Panc1 (cell line): ENCODE data around the gene ROGDI.

ENCODE experiments used
- POLR2AphosphoS5 ChIP-seq: IDR thresholded peaks from 2 replicates; pipeline ENCODE4 v1.6.1; 2012; ENCODE audit warnings: mild to moderate bottlenecking, low read depth, low read length, moderate library complexity
- REST ChIP-seq, 2 experiments: IDR thresholded peaks; 2 replicates each; pipeline ENCODE4 v1.6.1; 2011 to 2012; ENCODE audit warnings: low read depth in 2 of 2, control low read depth in 1 of 2, low read length in 1 of 2, mild to moderate bottlenecking in 1 of 2, moderate library complexity in 1 of 2; ENCODE audit not compliant: insufficient read depth in 1 of 2
- TF ChIP-seq, protein P1 (sequence below): fragments of 450-650 bp; IDR thresholded peaks from 2 replicates; pipeline ENCODE4 v1.5.1; 2017; ENCODE audit warnings: mild to moderate bottlenecking

DNA sequence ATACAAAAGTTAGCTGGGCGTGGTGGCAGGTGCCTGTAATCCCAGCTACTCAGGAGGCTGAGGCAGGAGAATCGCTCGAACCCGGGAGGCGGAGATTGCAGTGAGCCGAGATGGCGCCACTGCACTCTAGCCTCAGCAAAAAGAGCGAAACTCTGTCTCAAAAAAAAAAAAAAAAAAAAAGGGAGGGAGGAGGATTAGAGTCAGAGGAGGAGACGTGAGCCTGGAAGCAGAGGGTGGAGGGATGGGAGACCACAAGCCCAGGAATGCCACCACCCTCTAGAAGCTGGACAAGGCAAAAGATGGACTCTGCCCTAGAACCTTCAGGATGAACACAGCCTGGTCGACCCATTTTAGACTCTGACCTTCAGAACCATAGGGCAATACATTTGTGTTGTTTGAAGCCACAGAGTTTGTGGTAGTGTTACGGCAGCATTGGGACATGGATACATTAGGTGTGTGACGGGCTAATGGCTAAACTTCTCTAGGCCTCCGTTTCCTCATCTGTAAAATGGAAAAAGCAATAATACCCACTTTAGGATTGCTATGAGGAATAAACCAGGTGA lies 9.4 kb downstream of the ROGDI start:
- TF ChIP-seq, protein P1, sequence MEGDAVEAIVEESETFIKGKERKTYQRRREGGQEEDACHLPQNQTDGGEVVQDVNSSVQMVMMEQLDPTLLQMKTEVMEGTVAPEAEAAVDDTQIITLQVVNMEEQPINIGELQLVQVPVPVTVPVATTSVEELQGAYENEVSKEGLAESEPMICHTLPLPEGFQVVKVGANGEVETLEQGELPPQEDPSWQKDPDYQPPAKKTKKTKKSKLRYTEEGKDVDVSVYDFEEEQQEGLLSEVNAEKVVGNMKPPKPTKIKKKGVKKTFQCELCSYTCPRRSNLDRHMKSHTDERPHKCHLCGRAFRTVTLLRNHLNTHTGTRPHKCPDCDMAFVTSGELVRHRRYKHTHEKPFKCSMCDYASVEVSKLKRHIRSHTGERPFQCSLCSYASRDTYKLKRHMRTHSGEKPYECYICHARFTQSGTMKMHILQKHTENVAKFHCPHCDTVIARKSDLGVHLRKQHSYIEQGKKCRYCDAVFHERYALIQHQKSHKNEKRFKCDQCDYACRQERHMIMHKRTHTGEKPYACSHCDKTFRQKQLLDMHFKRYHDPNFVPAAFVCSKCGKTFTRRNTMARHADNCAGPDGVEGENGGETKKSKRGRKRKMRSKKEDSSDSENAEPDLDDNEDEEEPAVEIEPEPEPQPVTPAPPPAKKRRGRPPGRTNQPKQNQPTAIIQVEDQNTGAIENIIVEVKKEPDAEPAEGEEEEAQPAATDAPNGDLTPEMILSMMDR, result no peak
- no peak for TF ChIP-seq POLR2AphosphoS5
- TF ChIP-seq REST (IDR thresholded peaks at IDR 0.05; ENCODE audit: insufficient read depth in 1 of 2, low read depth in 2 of 2, low read length in 1 of 2), result no peak
